HCT116 (cell line): ENCODE measurements around the gene MUC13. TPM values are rescaled to one million over a fixed set of nuclear protein-coding genes. Genes with fewer than 3 reads are reported as not detected.

Experiments
- ATAC-seq: fragments of 200-7000 bp; cut with Tn5 transposase; 2 replicates; pipeline ENCODE4 v1.9.1; 2020; ENCODE audit warnings: mild to moderate bottlenecking, moderate library complexity
- BruUV-seq: library from RNA; stranded (reverse); fragments of 400-500 nt; replicated peaks from 2 replicates; lab custom pipeline; 2021; lab: Mats Ljungman, UMichigan
- CTCF ChIA-PET: fragments of 300-600 bp; sonication (Branson Sonifier 250); formaldehyde crosslinking; loops from one replicate; lab custom pipeline; 2021; ENCODE audit warnings: antibody characterized with exemption; lab: Charles Lee
- POLR2A ChIA-PET: fragments of 300-600, 350-600 bp; sonication (Branson Sonifier 250); formaldehyde crosslinking; loops from one replicate; lab custom pipeline; 2021; ENCODE audit warnings: antibody characterized with exemption; lab: Charles Lee
- RAD21 ChIA-PET, 2 experiments: fragments of 300-600 bp; sonication (Branson Sonifier 250); formaldehyde crosslinking; loops; one replicate each; lab custom pipeline; 2023; ENCODE audit warnings: low total read pairs in 2 of 2; ENCODE audit not compliant: uncharacterized antibody in 2 of 2, unreplicated experiment in 2 of 2, low non-redundant PET in 1 of 2; lab: Charles Lee
- DNase-seq: peaks from one replicate; pipeline ENCODE4 v3.0.0-alpha.2; 2010; ENCODE audit warnings: low read depth, low spot score
- H2AFZ ChIP-seq: fragments of 200-600 bp; shearing (Covaris generic), sonication (generic); 2 replicates; pipeline ENCODE4 v1.6.1; 2017; ENCODE audit warnings: low read depth, mixed run types, mixed read lengths, antibody characterized with exemption, low read length; ENCODE audit not compliant: poor library complexity, severe bottlenecking
- H3K27ac ChIP-seq: 2 replicates; pipeline ENCODE4 v1.5.1; 2012; ENCODE audit warnings: low read depth, low read length
- H3K27me3 ChIP-seq: fragments of 200-600 bp; sonication (generic); 2 replicates; pipeline ENCODE4 v1.6.1; 2016; ENCODE audit warnings: mixed run types, low read length, mixed read lengths; ENCODE audit not compliant: insufficient read depth
- H3K36me3 ChIP-seq, 2 experiments: fragments of 200-500 bp in 1 of 2; fragments of 200-600 bp in 1 of 2; sonication (Bioruptor generic) in 1 of 2; sonication (generic) in 1 of 2; 2 replicates each; pipeline versions ENCODE4 v1.5.1 to v1.6.1; 2014 to 2016; ENCODE audit warnings: low read length in 2 of 2, inconsistent platforms in 1 of 2, mixed read lengths in 1 of 2, mixed run types in 1 of 2; ENCODE audit not compliant: insufficient read depth in 2 of 2, control insufficient read depth in 1 of 2
- H3K4me1 ChIP-seq, 2 experiments: fragments of 200-600 bp in 1 of 2; sonication (generic) in 1 of 2; 2 replicates each; pipeline versions ENCODE4 v1.5.1 to v1.6.1; 2012 to 2017; ENCODE audit warnings: low read length in 2 of 2, inconsistent platforms in 1 of 2, mild to moderate bottlenecking in 1 of 2, mixed read lengths in 1 of 2, mixed run types in 1 of 2, moderate library complexity in 1 of 2; ENCODE audit not compliant: insufficient read depth in 2 of 2, control insufficient read depth in 1 of 2
- H3K4me2 ChIP-seq: fragments of 200-600 bp; sonication (generic); 2 replicates; pipeline ENCODE4 v1.6.1; 2017; ENCODE audit warnings: mixed run types, low read length, mixed read lengths
- H3K4me3 ChIP-seq, 2 experiments: fragments of 200-600 bp in 1 of 2; sonication (generic) in 1 of 2; replicated peaks in 1 of 2; 2 replicates each; pipeline ENCODE4 v1.5.1; 2011 to 2016; ENCODE audit warnings: low read length in 2 of 2, control low read depth in 1 of 2, low read depth in 1 of 2, mild to moderate bottlenecking in 1 of 2, mixed read lengths in 1 of 2, mixed run types in 1 of 2
- H3K79me2 ChIP-seq: fragments of 200-600 bp; sonication (generic); 2 replicates; pipeline ENCODE4 v1.6.1; 2017; ENCODE audit warnings: mild to moderate bottlenecking, mixed run types, low read length, moderate library complexity, mixed read lengths; ENCODE audit not compliant: insufficient read depth
- H3K9ac ChIP-seq: fragments of 200-600 bp; sonication (generic); 2 replicates; pipeline ENCODE4 v1.6.1; 2016; ENCODE audit warnings: low read length, mixed read lengths
- H3K9me2 ChIP-seq: fragments of 200-600 bp; sonication (generic), shearing (Covaris generic); 2 replicates; pipeline ENCODE4 v1.6.1; 2017; ENCODE audit warnings: mixed run types, mild to moderate bottlenecking, moderate library complexity; ENCODE audit not compliant: insufficient read depth
- H3K9me3 ChIP-seq, 2 experiments: fragments of 200-500 bp in 1 of 2; fragments of 200-600 bp in 1 of 2; sonication (Bioruptor generic) in 1 of 2; sonication (generic) in 1 of 2; 2 replicates each; pipeline ENCODE4 v1.6.1; 2014 to 2017; ENCODE audit warnings: low read length in 2 of 2, mixed read lengths in 2 of 2, inconsistent platforms in 1 of 2, low read depth in 1 of 2, mild to moderate bottlenecking in 1 of 2, mixed run types in 1 of 2, moderate library complexity in 1 of 2; ENCODE audit not compliant: control insufficient read depth in 1 of 2, insufficient read depth in 1 of 2
- H4K20me1 ChIP-seq: fragments of 200-600 bp; sonication (generic), shearing (Covaris generic); 2 replicates; pipeline ENCODE4 v1.6.1; 2017; ENCODE audit warnings: mixed run types, mild to moderate bottlenecking, moderate library complexity; ENCODE audit not compliant: insufficient read depth
- CBX3 ChIP-seq: IDR thresholded peaks from 2 replicates; pipeline ENCODE4 v1.6.1; 2012; ENCODE audit warnings: low read depth
- CTCF ChIP-seq, 3 experiments: fragments of 200-600 bp in 1 of 3; sonication (generic) in 1 of 3; IDR thresholded peaks in 2 of 3; conservative IDR thresholded peaks in 1 of 3; 2 replicates each; pipeline ENCODE4 v1.5.1; 2012 to 2017; ENCODE audit warnings: low read depth in 2 of 3, low read length in 2 of 3, antibody characterized with exemption in 1 of 3, borderline replicate concordance in 1 of 3, control low read depth in 1 of 3, mild to moderate bottlenecking in 1 of 3, mixed read lengths in 1 of 3, mixed run types in 1 of 3, moderate library complexity in 1 of 3; ENCODE audit not compliant: insufficient read depth in 1 of 3
- EGR1 ChIP-seq: IDR thresholded peaks from 2 replicates; pipeline ENCODE4 v1.6.1; 2012; ENCODE audit warnings: low read depth
- ELF1 ChIP-seq: IDR thresholded peaks from 2 replicates; pipeline ENCODE4 v1.6.1; 2012; ENCODE audit warnings: low read depth, borderline replicate concordance
- POLR2AphosphoS5 ChIP-seq: IDR thresholded peaks from 2 replicates; pipeline ENCODE4 v1.6.1; 2011; ENCODE audit warnings: mild to moderate bottlenecking, low read depth, low read length, moderate library complexity
- RAD21 ChIP-seq: IDR thresholded peaks from 2 replicates; pipeline ENCODE4 v1.6.1; 2012; ENCODE audit warnings: low read depth, mild to moderate bottlenecking
- REST ChIP-seq: IDR thresholded peaks from 2 replicates; pipeline ENCODE4 v1.6.1; 2012; ENCODE audit warnings: low read depth
- SP1 ChIP-seq: IDR thresholded peaks from 2 replicates; pipeline ENCODE4 v1.6.1; 2012; ENCODE audit warnings: low read depth
- TCF7L2 ChIP-seq: IDR thresholded peaks from 2 replicates; pipeline ENCODE4 v1.7.0; 2011; ENCODE audit warnings: borderline replicate concordance, inconsistent platforms; ENCODE audit not compliant: insufficient read depth, insufficient read length; ENCODE audit errors: extremely low read depth
- ZFX ChIP-seq: fragments of 450-650 bp; IDR thresholded peaks from 2 replicates; pipeline ENCODE4 v1.6.1; 2017
- intact Hi-C: fragments of 100-400 bp; cut with micrococcal nuclease; formaldehyde crosslinking; loops from 2 replicates; pipeline ENCODE4 v1.10.0; 2022
- total RNA-seq: library from RNA; stranded (reverse); gene quantifications from one replicate; pipeline ENCODE4 v1.2.1, GENCODE V29; 2021; ENCODE audit not compliant: unreplicated experiment

MUC13 gene
- total RNA-seq, 1 experiment from 2014 or later, result 0.44 TPM

GRCh38 chr3:124903896-124904834 lies 30.4 kb downstream of the MUC13 start:
- Histone ChIP-seq H3K4me1 (peaks cover 0 to 13% of the 10 kb centered on the region in 2 experiments; a peak in 3 of 4 replicates), H3K27ac (no peak overlapping the region), H2AFZ (no peak overlapping the region), H4K20me1 (no peaks in the 10 kb centered on the region), H3K4me3 (no peak overlapping the region), H3K27me3 (peaks cover 4% of the 10 kb centered on the region), H3K79me2 (no peaks in the 10 kb centered on the region), H3K9ac (no peak overlapping the region), H3K9me2 (no peaks in the 10 kb centered on the region), H3K4me2 (no peak overlapping the region), H3K9me3 (no peaks in the 10 kb centered on the region), H3K36me3 (no peaks in the 10 kb centered on the region)
- RAD21 ChIA-PET, result interaction anchor here (1.4 to 1.6 kb wide), 2 partner anchors 143 kb away, joined by 3 to 4 read pairs; no protein-coding TSS in a partner anchor
- POLR2A ChIA-PET, result no interaction called here
- no peak for ATAC-seq
- CTCF ChIA-PET, result interaction anchor here (1.1 kb wide), 1 partner anchor 143 kb away, joined by 5 read pairs; no protein-coding TSS in a partner anchor
- DNase-seq, result no peak
- TF ChIP-seq RAD21, result no peak
- TF ChIP-seq TCF7L2, result no peak
- intact Hi-C loops, result loop anchor here (5.0 kb wide), 1 partner anchor 337 kb away; no protein-coding TSS in a partner anchor
- BruUV-seq, result no TSS peak

GRCh38 chr3:124896824-124897526 lies 37.6 kb downstream of the MUC13 start:
- ATAC-seq (no peak), DNase-seq (no peak)
- Histone ChIP-seq H3K9me2 (no peaks in the 10 kb centered on the region), H4K20me1 (no peaks in the 10 kb centered on the region), H3K4me1 (peaks cover 0 to 13% of the 10 kb centered on the region in 2 experiments; a peak in 3 of 4 replicates), H3K4me2 (no peak overlapping the region), H3K27me3 (no peaks in the 10 kb centered on the region), H3K27ac (no peak overlapping the region), H3K4me3 (no peak overlapping the region), H3K9me3 (no peaks in the 10 kb centered on the region), H2AFZ (no peak overlapping the region), H3K9ac (no peak overlapping the region), H3K36me3 (no peaks in the 10 kb centered on the region), H3K79me2 (no peaks in the 10 kb centered on the region)
- ChIA-PET CTCF (interaction anchor here (1.5 to 2.6 kb wide), 2 partner anchors 110 to 137 kb away, joined by 3 to 9 read pairs; no protein-coding TSS in a partner anchor), POLR2A (no interaction called here), RAD21 (no interaction called here)
- intact Hi-C loops, result no loop called here
- no TSS peak for BruUV-seq
- no peak for TF ChIP-seq CBX3
- no peak for TF ChIP-seq REST
- no peak for TF ChIP-seq POLR2AphosphoS5
- no peak for TF ChIP-seq CTCF (IDR thresholded peaks at IDR 0.05 in 2 of 3, conservative IDR thresholded peaks at IDR 0.05 in 1 of 3; ENCODE audit: borderline replicate concordance in 1 of 3, insufficient read depth in 1 of 3, low read depth in 2 of 3, low read length in 2 of 3)
- TF ChIP-seq ZFX, result no peak
- no peak for TF ChIP-seq ELF1
- no peak for TF ChIP-seq SP1
- no peak for TF ChIP-seq RAD21
- no peak for TF ChIP-seq EGR1
